IPS-20b (cell line): ENCODE results near the gene APBB1.

Experiments
- H3K27ac ChIP-seq: one replicate; pipeline ENCODE4 v1.5.1; 2013; ENCODE audit warnings: low read length
- H3K27me3 ChIP-seq: 2 replicates; pipeline ENCODE4 v1.6.1; 2013; ENCODE audit warnings: mild to moderate bottlenecking, low read length, inconsistent platforms; ENCODE audit not compliant: insufficient read depth
- H3K36me3 ChIP-seq: 2 replicates; pipeline ENCODE4 v1.6.1; 2013; ENCODE audit warnings: low read depth, mild to moderate bottlenecking, inconsistent platforms, low read length, moderate library complexity; ENCODE audit not compliant: insufficient read depth
- H3K4me1 ChIP-seq: 2 replicates; pipeline ENCODE4 v1.6.1; 2013; ENCODE audit warnings: mild to moderate bottlenecking, control low read depth, inconsistent platforms, low read length, moderate library complexity; ENCODE audit not compliant: insufficient read depth
- H3K4me3 ChIP-seq: 2 replicates; pipeline ENCODE4 v1.5.1; 2013; ENCODE audit warnings: mild to moderate bottlenecking, low read length, inconsistent platforms
- H3K9ac ChIP-seq: 2 replicates; pipeline ENCODE4 v1.6.1; 2013; ENCODE audit warnings: low read depth, mild to moderate bottlenecking, inconsistent platforms, low read length, moderate library complexity
- H3K9me3 ChIP-seq: 2 replicates; pipeline ENCODE4 v1.6.1; 2013; ENCODE audit warnings: mild to moderate bottlenecking, low read depth, low read length, inconsistent platforms; ENCODE audit not compliant: insufficient read depth

APBB1 gene

DNA sequence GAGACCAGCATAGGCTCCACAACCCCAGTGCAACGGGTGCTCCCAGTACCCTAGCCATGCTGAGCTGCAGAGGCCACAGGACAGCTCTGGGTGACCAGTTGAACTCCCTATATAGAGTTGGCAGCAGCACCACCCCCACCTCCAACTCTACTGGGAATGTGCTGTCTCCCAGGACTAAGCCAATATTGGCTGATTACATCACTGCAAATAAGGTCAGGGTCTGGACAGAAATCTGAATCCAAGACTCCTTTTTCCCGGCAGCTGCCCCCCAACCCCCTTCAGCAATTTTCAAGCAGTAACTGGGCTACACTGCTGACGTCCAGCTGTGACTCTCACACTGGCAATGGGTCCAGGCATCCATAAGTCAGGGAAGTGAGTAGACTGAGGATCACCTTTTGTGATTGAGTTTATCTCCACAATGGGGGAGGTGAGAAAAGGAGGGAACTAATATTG, 22.0 kb upstream of the APBB1 start, which contains the start of gene HPX:
HPX (minus strand) TSS at position 82 of the 453 bp plus-strand sequence; CDS start at position 58, 24 bp downstream.
- H3K36me3 ChIP-seq, result no peaks in the 10 kb centered on the region
- H3K4me3 ChIP-seq, result no peak within 1 kb of the TSS
- no peak within 1 kb of the TSS for H3K9ac ChIP-seq
- no peaks in the 10 kb centered on the region; the same call in 1 of the 2 replicates for H3K4me1 ChIP-seq
- no peak within 1 kb of the TSS for H3K27ac ChIP-seq
- H3K9me3 ChIP-seq, result no peaks in the 10 kb centered on the region
- H3K27me3 ChIP-seq, result no peaks in the 10 kb centered on the region

DNA sequence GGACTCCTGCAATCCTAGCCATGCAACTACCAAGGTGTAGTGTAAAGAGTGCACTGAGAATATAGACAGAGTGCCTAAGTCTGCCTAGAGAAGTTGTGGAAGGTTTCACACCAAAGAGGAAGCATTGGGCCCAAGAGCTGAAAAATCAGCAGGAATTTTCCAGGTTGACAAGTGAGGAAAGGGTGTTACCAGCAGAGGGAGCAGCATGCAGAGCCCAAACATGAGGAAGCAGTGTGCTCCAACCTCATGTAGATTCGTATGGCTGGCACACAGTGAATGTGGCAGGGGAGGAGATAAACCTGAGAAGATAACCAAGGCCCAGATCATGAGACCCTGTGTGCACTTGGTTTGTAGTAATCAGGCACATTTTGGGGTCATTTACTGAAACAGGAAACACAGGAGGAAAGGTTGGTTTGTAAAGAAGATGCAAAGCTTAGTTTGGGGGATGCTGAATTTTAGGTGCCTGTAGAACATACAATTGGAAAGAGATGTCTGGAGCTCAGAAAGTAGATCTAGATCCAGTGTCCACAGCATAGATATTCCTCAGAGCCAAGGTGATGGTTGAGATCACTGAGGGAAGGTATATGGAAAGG, 20.2 kb upstream of the APBB1 start:
- H3K36me3 ChIP-seq, result no peaks in the 10 kb centered on the region
- no peak overlapping the region for H3K4me3 ChIP-seq
- no peaks in the 10 kb centered on the region for H3K9me3 ChIP-seq
- H3K27ac ChIP-seq, result no peak overlapping the region
- no peaks in the 10 kb centered on the region; the same call in 1 of the 2 replicates for H3K4me1 ChIP-seq
- no peaks in the 10 kb centered on the region for H3K27me3 ChIP-seq
- no peak overlapping the region for H3K9ac ChIP-seq

- Histone ChIP-seq H3K4me3 (no peak overlapping the region), H3K27me3 (no peaks in the 10 kb centered on the region), H3K9ac (no peak overlapping the region), H3K27ac (no peak overlapping the region), H3K9me3 (no peaks in the 10 kb centered on the region), H3K4me1 (no peaks in the 10 kb centered on the region; the same call in 1 of the 2 replicates), H3K36me3 (no peaks in the 10 kb centered on the region)
Measured at GRCh38 chr11:6437993-6438392, 19.1 kb upstream of the APBB1 start.

GRCh38 chr11:6437423-6437822, 18.5 kb upstream of the APBB1 start:
- H3K27ac ChIP-seq, result no peak overlapping the region
- no peaks in the 10 kb centered on the region; the same call in 1 of the 2 replicates for H3K4me1 ChIP-seq
- H3K9me3 ChIP-seq, result no peaks in the 10 kb centered on the region
- no peak overlapping the region for H3K4me3 ChIP-seq
- no peak overlapping the region for H3K9ac ChIP-seq
- no peaks in the 10 kb centered on the region for H3K27me3 ChIP-seq
- no peaks in the 10 kb centered on the region for H3K36me3 ChIP-seq

GRCh38 chr11:6433998-6434660, 15.2 kb upstream of the APBB1 start:
- Histone ChIP-seq H3K9ac (no peak overlapping the region), H3K27me3 (no peaks in the 10 kb centered on the region), H3K4me3 (no peak overlapping the region), H3K4me1 (no peaks in the 10 kb centered on the region), H3K27ac (no peak overlapping the region), H3K36me3 (no peaks in the 10 kb centered on the region), H3K9me3 (no peaks in the 10 kb centered on the region)

DNA sequence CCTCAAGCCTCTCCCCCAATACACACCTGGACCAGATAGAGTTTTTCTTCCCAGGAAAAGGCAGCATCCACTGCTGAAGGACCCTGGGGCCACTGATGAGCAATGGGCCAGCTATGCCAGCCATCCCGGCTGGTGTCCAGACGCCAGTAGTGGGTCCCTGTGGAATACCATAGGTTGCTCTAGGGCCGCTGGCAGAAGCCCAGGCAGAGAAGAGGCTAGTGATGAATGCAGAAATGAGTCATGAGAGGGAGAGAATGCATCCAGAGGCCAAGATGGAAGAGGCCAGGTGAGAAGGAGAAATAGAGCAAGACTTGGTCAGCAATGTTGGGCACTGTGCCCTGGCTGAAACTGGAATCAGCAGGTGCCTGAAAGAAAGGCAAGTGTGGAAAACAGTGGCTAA, 13.0 kb upstream of the APBB1 start:
- no peaks in the 10 kb centered on the region for H3K36me3 ChIP-seq
- no peak overlapping the region for H3K27ac ChIP-seq
- no peak overlapping the region for H3K4me3 ChIP-seq
- H3K9ac ChIP-seq, result no peak overlapping the region
- H3K4me1 ChIP-seq, result peaks cover 4% of the 10 kb centered on the region; the same call in 1 of the 2 replicates
- H3K9me3 ChIP-seq, result no peaks in the 10 kb centered on the region
- H3K27me3 ChIP-seq, result no peaks in the 10 kb centered on the region

DNA sequence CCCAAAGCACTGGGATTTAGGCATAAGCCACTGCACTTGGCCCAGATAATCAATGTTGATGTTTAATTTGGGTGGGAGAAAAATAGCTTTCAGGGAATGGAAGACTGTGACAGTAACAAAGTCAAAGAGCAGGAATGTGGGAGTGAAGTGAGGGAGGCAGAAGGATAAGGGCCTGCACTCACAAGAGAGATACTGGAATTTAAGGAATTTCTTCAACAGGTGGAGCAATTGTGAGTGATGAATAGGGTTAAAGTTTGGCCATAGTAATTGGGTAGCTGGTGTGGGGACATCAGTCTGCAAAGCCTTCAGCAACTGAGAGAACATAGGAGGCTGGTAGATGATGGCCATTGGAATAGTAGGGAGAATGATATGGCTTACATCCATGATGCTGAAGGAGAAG, 8.6 kb upstream of the APBB1 start:
- Histone ChIP-seq H3K36me3 (no peaks in the 10 kb centered on the region), H3K27ac (no peak overlapping the region), H3K4me3 (no peak overlapping the region), H3K4me1 (peaks cover 4% of the 10 kb centered on the region; the same call in 1 of the 2 replicates), H3K27me3 (no peaks in the 10 kb centered on the region), H3K9ac (no peak overlapping the region), H3K9me3 (no peaks in the 10 kb centered on the region)

DNA sequence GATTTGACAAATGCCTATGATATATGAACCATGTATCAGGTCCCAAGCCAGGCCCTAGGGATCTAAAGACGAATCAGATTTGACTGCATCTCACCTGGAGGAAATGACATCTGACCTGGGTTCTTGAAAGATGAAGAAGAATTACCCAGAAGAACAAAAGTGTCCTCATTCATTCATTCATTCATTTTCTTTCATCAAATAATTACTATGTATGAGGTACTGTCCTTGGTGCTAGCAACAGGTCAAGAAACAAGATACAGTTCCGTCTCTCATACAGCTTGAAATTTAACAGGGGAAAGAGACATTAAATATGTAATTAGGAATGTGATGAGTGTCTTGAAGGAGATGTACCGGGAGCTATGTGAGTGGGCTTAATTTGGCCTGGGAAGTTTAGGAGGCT, 1.8 kb upstream of the APBB1 start:
- no peaks in the 10 kb centered on the region for H3K9me3 ChIP-seq
- peaks cover 26% of the 10 kb centered on the region for H3K27me3 ChIP-seq
- H3K36me3 ChIP-seq, result no peaks in the 10 kb centered on the region
- H3K4me1 ChIP-seq, result peaks cover 2% of the 10 kb centered on the region; the same call in 1 of the 2 replicates
- H3K27ac ChIP-seq, result no peak overlapping the region
- H3K9ac ChIP-seq, result no peak overlapping the region
- no peak overlapping the region for H3K4me3 ChIP-seq

DNA sequence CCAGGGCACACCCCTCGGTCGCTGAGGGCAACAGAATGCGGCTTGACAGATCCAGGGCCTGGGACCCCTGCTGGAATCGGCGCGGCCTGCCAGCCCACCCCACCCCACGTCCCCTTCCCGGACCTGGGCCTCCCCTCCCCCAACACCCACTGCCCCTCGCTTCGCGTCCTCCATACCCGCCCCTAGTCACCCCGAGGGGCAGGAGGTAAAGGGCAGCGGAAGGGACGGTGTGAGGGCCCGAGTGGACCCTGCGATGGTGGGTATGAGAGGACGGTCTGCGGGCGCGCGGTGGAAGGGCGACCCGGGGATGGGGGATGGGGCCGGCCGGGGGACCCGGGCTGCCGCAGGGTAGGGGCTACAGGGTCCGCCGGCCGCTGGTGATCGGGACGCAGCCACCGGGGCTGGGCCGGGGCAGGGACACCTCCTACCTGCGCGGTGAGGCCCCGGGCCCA, 311 bp downstream of the APBB1 start:
- H3K4me1 ChIP-seq, result peaks cover 2% of the 10 kb centered on the region; the same call in 1 of the 2 replicates
- peak overlapping the region; percentile 32; the same call in 1 of the 2 replicates for H3K9ac ChIP-seq
- H3K27ac ChIP-seq, result no peak overlapping the region
- H3K9me3 ChIP-seq, result no peaks in the 10 kb centered on the region
- H3K27me3 ChIP-seq, result peaks cover 26% of the 10 kb centered on the region
- H3K36me3 ChIP-seq, result no peaks in the 10 kb centered on the region
- peak overlapping the region; percentile 82 for H3K4me3 ChIP-seq

- Histone ChIP-seq H3K9ac (peak overlapping the region; percentile 32; the same call in 1 of the 2 replicates), H3K27ac (no peak overlapping the region)
Measured at GRCh38 chr11:6417907-6418556, 862 bp downstream of the APBB1 start.

GRCh38 chr11:6415797-6416196, 3.1 kb downstream of the APBB1 start:
- H3K36me3 ChIP-seq, result no peaks in the 10 kb centered on the region
- no peak overlapping the region for H3K4me3 ChIP-seq
- H3K9ac ChIP-seq, result no peak overlapping the region
- H3K27ac ChIP-seq, result no peak overlapping the region
- peaks cover 23% of the 10 kb centered on the region for H3K27me3 ChIP-seq
- H3K4me1 ChIP-seq, result peaks cover 2% of the 10 kb centered on the region; the same call in 1 of the 2 replicates
- H3K9me3 ChIP-seq, result no peaks in the 10 kb centered on the region

More at GRCh38 chr11:6417907-6418556, 862 bp downstream of the APBB1 start:
- Histone ChIP-seq H3K36me3 (no peaks in the 10 kb centered on the region), H3K27me3 (peaks cover 26% of the 10 kb centered on the region), H3K9me3 (no peaks in the 10 kb centered on the region), H3K4me3 (peak overlapping the region; percentile 82), H3K4me1 (peaks cover 2% of the 10 kb centered on the region; the same call in 1 of the 2 replicates)
